Measurements from ENCODE around the gene CSAD.
"Not testable (repeated sequence)": the region's sequence is repeated elsewhere in the genome, so short reads cannot be mapped to it uniquely, and the experiment has no call there.

The CSAD gene

DNA sequence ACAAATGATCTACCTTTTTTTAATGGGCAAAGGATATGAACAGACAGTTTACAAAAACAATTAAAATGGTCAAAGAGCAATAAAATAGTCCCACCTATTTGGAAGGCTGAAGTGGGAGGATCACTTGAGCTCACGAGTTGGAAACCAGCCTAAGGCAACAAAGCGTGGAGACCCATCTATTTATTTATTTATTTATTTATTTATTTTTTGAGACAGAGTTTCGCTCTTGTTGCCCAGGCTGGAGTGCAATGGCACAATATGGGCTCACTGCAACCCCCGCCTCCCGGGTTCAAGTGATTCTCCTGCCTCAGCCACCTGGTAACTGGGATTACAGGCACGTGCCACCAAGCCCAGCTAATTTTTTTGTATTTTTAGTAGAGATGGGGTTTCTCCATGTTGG is 3.3 kb downstream of the CSAD start:
- not testable (repeated sequence) for DNase-seq

DNA sequence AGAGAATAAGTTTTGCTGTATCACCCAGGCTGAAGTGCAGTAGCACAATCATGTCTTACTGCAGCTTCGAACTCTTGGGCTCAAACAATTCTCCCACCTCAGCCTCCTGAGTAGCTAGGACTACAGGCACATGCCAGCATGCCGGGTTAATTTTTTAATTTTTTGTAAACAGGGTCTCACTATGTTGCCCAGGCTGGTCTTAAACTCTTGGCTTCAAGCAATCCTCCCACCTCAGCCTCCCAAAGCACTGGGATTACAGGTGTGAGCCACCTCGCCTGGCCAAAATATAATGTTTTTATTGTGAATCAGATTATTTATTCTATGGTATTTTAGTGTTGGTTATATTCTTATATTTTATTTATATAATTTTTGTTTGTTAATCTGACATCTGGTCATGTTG is 4.0 kb downstream of the CSAD start:
- no peak for DNase-seq

GRCh38 chr12:53174881-53175491 is 5.7 kb downstream of the CSAD start:
- no peak for DNase-seq

- no peak for DNase-seq
Observed at GRCh38 chr12:53173085-53173715, 7.5 kb downstream of the CSAD start.

DNA sequence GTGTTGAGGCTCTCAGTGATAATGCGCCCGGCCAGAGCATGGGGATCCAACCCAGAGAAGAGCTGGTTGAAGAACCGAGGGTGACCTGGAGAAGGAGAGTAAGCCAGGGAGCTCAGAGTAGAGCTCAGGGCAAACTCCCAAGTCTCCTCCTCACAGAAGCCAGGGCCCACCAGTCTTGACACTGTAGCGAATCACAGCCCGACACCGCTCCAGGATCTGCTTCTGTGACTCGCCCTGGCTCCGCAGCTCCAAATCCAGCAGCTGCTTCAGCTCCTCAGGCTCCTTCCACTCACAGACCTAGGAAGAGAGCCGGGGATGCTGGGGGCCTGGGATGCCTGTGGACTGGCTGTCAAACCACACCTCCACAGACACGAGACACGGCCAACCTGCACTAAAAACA is 8.4 kb downstream of the CSAD start:
- no peak for DNase-seq

DNA sequence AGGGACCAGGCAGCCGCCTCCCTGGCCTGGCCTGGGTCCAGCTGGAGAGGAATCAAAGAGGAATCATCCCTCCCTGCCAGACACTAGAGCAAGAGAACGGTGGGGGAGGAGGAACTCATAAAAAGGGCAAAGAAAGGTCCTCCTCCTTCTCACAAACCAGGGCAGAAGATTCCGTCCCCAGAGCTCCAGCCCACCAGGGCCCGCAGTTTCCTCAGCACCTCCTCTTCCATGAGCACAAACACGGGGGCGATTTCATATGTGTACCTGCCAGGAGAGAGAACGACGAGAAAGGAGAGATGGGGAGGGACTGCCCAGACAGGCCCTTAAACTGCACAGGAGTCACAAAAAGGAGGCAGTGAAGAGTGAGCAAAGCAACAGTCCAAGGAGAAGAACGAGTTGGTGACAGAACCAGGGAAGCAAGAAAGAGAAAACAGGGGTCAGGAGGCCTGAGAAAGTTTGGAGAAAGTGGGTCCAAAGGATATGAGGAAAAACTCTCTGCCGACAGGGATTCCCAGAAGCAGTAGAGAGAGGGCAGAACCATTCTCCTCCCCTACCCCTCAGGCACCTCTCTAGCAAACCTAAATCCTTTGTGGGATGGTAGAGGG is 8.9 kb downstream of the CSAD start:
- DNase-seq = no peak

DNA sequence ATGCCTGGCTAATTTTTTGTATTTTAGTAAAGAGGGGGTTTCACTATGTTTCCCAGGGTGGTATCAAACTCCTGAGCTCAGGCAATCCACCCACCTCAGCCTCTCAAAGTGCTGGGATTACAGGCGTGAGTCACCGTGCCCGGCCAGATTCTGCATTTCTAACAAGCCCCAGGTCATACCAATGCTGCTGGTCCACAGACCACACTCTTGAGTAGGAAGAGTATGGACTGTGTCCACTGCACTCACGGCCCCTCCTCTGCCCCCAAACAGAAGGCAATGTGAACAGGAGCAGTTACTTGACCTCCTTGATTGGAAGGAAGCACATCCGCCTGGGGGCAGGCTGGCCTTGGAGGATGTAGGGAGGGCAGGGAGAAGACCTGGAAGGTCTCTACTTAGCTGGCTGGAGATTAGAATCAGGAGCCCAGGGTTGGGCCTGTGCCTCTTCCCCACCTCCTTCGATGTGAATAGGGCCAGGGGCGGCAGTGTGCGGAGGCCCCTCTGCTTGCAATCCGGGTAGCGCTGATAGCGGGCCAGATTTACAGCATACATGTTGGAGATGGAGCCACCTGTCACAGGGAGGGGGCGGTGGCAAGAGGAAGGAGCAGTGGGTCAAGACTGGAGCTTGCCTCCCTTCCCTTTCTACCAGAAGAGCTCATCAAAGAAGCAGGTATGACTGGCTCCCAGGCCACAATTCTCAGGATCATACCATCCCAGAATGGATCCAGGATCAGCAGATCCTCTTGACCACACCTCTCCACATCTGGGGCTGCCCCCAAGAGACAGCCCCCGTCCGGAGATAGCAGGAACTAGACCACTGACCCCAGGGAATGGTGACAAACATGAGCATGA is 9.6 kb downstream of the CSAD start:
- DNase-seq = no peak

GRCh38 chr12:53170215-53170614 is 10.5 kb downstream of the CSAD start:
- no peak for DNase-seq

DNA sequence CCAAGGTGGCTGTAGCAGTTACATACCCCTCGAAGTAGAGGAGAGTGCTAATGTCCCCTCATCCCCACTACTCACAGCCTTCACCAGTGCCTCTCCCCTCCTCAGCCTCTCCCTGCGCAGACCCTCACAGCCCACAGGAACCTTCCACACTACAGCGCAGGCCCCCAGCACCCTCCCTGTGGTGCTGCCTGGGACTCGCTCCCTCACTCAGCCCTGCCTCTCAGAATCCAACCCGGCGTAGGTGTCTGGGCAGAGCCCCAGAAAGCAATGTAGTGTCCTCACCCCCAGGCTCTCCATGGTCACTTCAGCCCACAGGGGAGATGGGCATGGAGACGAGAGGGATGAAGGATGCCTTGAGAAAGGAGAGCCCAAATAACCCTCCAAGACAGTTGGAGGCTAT is 11.1 kb downstream of the CSAD start:
- DNase-seq = no peak

DNA sequence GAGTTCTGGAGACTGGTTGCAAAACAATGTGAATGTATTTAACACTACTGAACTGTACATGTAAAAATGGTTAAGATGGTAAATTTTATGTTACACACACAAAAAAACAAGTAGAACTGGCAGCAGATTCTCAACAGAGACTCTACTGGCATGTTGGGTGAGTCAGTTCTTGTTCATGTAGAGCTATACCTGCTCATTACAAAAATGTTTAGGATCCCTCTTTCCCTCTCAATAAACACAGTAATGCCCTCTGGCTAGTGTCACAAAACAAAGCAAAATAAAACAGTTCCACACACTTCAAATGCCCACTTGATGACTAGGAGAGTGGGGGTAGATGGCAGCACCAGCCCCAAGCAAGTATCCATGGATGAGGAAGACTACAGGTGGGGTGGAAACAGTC is 13.9 kb downstream of the CSAD start:
- no peak for DNase-seq

DNA sequence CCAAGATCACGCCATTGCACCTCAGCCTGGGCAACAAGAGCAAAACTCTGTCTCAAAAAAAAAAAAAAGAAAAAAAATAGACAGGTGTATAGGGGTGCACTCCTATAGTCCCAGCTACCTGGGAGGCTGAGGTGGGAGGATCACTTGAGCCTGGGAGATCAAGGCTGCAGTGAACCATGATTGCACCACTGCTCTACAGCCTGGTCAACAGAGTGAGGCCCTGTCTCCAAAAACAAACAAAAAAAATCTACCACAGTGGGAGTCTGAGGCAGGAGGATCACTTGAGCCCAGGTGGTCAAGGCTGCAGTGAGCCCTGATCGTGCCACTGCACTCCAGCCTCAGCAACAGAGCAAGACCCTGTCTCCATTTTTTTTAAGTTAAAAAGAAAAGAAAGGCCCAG is 17.7 kb downstream of the CSAD start:
- not testable (repeated sequence) for DNase-seq

- DNase-seq = no peak
Observed at GRCh38 chr12:53161119-53161911, 19.4 kb downstream of the CSAD start.

GRCh38 chr12:53160673-53161072 is 20.1 kb downstream of the CSAD start:
- DNase-seq = no peak

DNA sequence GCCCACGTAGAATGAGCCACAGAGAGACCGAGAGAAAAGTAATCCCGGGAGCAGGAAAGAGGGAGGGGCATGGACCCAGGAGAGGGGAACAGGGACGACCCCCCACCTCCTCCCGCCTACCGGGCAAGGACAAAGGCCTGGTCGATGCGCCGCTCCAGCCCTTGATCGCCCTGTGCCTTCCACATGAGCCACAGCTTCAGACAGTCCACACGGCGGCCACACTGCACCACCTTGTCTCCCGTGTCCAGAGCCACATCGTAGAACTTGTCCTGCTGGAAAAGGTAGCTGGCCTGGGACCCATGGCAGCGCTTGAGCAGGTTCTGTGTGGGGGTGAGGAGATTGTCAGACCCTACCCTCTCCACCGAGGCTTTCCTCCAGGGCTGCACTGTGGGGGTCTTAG is 20.7 kb downstream of the CSAD start:
- DNase-seq = no peak

GRCh38 chr12:53159195-53159839 is 21.4 kb downstream of the CSAD start:
- peak; percentile 95 for DNase-seq

DNA sequence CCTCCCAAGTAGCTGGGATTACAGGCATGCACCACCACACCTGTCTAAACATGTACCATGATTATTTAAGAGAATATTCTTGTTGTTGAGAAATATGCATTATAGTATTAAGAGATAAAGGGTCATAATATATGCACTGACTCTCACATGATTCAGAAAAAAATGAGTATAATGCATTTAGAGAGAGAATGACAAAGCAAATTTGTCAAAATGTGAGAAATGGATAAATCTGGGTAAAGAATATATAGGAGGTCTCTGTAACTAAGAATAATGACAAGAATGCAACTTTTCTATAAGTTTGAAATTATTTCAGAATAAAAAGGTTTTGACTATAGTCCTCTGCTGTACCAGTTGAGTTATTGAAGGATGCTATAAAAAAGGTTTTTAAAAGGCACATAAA is 28.3 kb downstream of the CSAD start:
- no peak for DNase-seq

- DNase-seq = no peak
Observed at GRCh38 chr12:53151039-53151438, 29.7 kb downstream of the CSAD start.

GRCh38 chr12:53147653-53148052 is 33.1 kb downstream of the CSAD start:
- DNase-seq = no peak

DNA sequence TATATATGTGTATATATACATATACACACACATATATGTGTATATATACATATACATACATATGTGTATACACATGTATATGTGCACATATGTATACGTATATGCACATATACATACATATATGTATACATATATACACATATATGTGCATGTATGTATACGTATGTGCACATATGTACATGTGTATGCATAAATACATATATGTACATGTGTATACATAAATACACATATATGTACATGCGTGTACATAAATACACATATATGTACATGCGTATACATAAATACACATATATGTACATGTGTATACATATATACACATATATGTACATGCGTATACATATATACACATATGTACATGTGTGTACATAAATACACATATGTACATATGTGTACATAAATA is 33.5 kb downstream of the CSAD start:
- DNase-seq = no peak

- DNase-seq = no peak
Observed at GRCh38 chr12:53145383-53146260, 35.1 kb downstream of the CSAD start.

GRCh38 chr12:53143355-53143754 is 37.4 kb downstream of the CSAD start:
- DNase-seq = no peak

All from activated CD4-positive, alpha-beta T cell treated with anti-CD3 and anti-CD28 coated beads, Interleukin-2, Interleukin-6, amounts not matched to agents 100 ng/mL and 50 ng/mL, durations not matched to agents 16 hours and 8 hours (primary cell).